Mesothelial cell of epicardium (in vitro differentiated cells): ENCODE results near the gene ACTR3C. TPM values are rescaled to one million over a fixed set of nuclear protein-coding genes. Genes with fewer than 3 reads are reported as not detected.

Source experiments
- DNase-seq, 2 experiments: peaks; one replicate each; pipeline ENCODE4 v3.0.0; 2021; ENCODE audit warnings: low spot score in 2 of 2; ENCODE audit not compliant: unreplicated experiment in 2 of 2
- H3K27ac Mint-ChIP-seq: 2 replicates; pipeline ENCODE4 v1.8.0; 2021; ENCODE audit warnings: mixed read lengths
- H3K27me3 Mint-ChIP-seq: 2 replicates; pipeline ENCODE4 v1.8.0; 2021; ENCODE audit warnings: low read depth, mixed read lengths
- H3K36me3 Mint-ChIP-seq: 2 replicates; pipeline ENCODE4 v1.8.0; 2021; ENCODE audit warnings: mixed read lengths
- H3K4me1 Mint-ChIP-seq: 2 replicates; pipeline ENCODE4 v1.8.0; 2021; ENCODE audit warnings: mixed read lengths
- H3K4me3 Mint-ChIP-seq: 2 replicates; pipeline ENCODE4 v1.8.0; 2021; ENCODE audit warnings: mild to moderate bottlenecking, moderate library complexity, mixed read lengths
- H3K9me3 Mint-ChIP-seq: 2 replicates; pipeline ENCODE4 v1.8.0; 2021; ENCODE audit warnings: mixed read lengths
- total RNA-seq: library from RNA; stranded (reverse); gene quantifications from 3 replicates; pipeline ENCODE4 v1.2.1, GENCODE V29; 2021
- TF ChIP-seq, protein P1 (sequence below): fragments of 200-600 bp; sonication (generic); IDR thresholded peaks from one replicate; pipeline ENCODE4 v1.5.0; 2021; ENCODE audit warnings: antibody characterized with exemption; ENCODE audit not compliant: unreplicated experiment

The ACTR3C gene
- total RNA-seq, 1 donor from 2014 or later, result 0.40 TPM

DNA sequence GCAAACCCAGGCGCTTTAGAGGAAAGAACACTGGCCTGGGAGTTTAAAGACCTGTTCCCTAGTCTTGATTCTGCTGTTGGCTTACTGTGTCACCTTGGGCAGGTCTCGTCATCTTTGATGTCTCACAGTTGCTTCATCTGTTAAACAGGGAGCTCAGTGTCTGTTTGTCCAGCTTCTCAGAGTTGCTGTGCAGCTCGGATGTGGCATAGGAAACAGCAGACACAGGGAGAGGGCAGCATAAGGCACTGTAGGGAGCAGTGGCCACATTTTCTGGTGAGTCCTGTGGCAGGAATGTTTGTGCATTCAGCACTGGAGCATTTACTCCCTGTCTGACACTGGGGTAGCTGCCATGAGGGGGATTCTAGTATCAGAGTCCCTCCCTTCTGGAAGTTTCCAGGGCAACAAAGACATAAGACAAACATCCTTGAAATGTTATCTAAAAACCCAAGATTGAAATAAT lies 47.3 kb upstream of the ACTR3C start:
- Mint-ChIP-seq H3K27ac (peak overlapping the region; percentile 99), H3K4me3 (peak overlapping the region; percentile 96), H3K9me3 (no peaks in the 10 kb centered on the region), H3K4me1 (peaks cover 61% of the 10 kb centered on the region), H3K36me3 (peaks cover 4% of the 10 kb centered on the region), H3K27me3 (no peaks in the 10 kb centered on the region)
- TF ChIP-seq, protein P1, sequence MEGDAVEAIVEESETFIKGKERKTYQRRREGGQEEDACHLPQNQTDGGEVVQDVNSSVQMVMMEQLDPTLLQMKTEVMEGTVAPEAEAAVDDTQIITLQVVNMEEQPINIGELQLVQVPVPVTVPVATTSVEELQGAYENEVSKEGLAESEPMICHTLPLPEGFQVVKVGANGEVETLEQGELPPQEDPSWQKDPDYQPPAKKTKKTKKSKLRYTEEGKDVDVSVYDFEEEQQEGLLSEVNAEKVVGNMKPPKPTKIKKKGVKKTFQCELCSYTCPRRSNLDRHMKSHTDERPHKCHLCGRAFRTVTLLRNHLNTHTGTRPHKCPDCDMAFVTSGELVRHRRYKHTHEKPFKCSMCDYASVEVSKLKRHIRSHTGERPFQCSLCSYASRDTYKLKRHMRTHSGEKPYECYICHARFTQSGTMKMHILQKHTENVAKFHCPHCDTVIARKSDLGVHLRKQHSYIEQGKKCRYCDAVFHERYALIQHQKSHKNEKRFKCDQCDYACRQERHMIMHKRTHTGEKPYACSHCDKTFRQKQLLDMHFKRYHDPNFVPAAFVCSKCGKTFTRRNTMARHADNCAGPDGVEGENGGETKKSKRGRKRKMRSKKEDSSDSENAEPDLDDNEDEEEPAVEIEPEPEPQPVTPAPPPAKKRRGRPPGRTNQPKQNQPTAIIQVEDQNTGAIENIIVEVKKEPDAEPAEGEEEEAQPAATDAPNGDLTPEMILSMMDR, result no peak
- no peak for DNase-seq

- peaks cover 63% of the 10 kb centered on the region for H3K4me1 Mint-ChIP-seq
- H3K27ac Mint-ChIP-seq, result peak overlapping the region; percentile 99
- H3K27me3 Mint-ChIP-seq, result no peaks in the 10 kb centered on the region
- H3K36me3 Mint-ChIP-seq, result peaks cover 4% of the 10 kb centered on the region
- peak overlapping the region; percentile 96 for H3K4me3 Mint-ChIP-seq
- DNase-seq, result no peak
- no peaks in the 10 kb centered on the region for H3K9me3 Mint-ChIP-seq
- TF ChIP-seq, protein P1, result no peak
Observed at GRCh38 chr7:150369748-150370501, 46.6 kb upstream of the ACTR3C start.

DNA sequence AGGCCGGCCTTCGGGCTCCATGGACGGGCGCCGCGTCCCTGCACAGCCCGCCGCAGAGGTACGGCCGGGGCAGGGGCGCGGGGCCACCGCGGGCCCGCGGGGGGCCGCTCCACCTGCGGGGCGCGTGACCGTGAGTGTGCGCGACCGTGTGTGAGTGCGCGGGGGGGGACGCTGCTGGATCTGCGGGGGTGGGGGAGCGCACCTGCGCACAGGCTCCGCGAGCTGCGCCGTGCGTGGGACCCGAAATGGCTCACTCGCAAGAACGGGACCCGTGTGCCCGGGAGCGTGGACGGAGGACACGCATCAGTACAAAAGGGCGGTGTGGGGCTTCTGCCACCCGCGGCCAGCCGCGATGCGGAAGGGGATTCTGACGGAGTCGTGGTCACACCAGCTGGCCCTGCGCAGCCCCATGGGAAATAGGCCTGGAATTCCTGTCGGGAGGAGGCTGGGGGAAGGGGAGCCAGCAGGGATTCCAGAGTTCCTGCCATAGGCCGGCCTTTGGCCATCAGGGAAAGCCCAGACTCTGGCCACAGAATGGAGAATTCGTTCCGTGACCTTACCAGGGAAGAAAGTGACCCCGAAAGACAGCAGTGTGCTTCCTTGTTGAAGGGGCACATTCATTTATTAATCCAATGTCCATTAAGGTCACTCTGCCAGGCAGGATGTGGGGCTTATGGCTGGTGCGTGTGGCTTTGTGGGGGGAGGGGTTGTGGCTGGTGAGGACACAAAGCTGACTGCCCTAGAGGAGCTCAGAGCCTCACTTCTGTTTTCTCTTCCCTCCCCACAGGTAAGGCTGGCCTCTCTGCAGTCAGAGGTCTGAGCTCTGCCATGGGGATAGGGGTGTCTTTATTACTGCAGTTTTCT lies 45.8 kb upstream of the ACTR3C start:
- Mint-ChIP-seq H3K4me3 (peak overlapping the region; percentile 96), H3K9me3 (no peaks in the 10 kb centered on the region), H3K27me3 (no peaks in the 10 kb centered on the region), H3K27ac (peak overlapping the region; percentile 99), H3K36me3 (no peaks in the 10 kb centered on the region), H3K4me1 (peaks cover 56% of the 10 kb centered on the region)
- TF ChIP-seq, protein P1, result no peak
- peak in 1 of 2 experiments; percentile 62 for DNase-seq

- Mint-ChIP-seq H3K4me3 (peak within 1 kb of the TSS; percentile 96), H3K36me3 (no peaks in the 10 kb centered on the region), H3K27me3 (no peaks in the 10 kb centered on the region), H3K4me1 (peaks cover 48% of the 10 kb centered on the region), H3K9me3 (no peaks in the 10 kb centered on the region), H3K27ac (peak within 1 kb of the TSS; percentile 99)
- DNase-seq, result peak; percentile 72 to 83
- TF ChIP-seq, protein P1, result no peak
Observed at GRCh38 chr7:150368096-150368883, 44.9 kb upstream of the ACTR3C start, which contains the start of gene REPIN1. TSS of gene REPIN1 (plus strand) at chr7:150368822. CDS start at chr7:150369712, 890 bp downstream.

DNA sequence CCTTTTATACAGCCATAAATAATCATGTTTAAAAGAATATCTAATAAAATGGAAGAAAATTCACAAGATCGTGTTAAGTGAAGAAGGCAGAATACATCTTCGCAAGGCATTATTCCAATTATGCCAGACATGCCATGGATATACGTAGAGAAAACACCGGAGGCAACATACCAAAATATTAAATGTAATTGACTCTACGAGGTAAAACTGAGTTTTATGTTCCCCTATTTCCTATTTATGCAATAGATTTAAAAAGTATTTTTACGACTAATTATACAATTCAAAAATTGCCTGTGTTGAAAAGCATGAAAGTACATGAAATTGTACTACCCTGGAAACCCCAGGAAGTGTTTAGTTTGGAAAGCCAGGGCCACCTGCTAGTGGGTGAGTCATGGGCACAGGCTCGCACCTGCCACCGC lies 44.3 kb upstream of the ACTR3C start:
- peak overlapping the region; percentile 76 for H3K4me3 Mint-ChIP-seq
- TF ChIP-seq, protein P1, result no peak
- H3K27ac Mint-ChIP-seq, result peak overlapping the region; percentile 97
- no peaks in the 10 kb centered on the region for H3K9me3 Mint-ChIP-seq
- peaks cover 44% of the 10 kb centered on the region for H3K4me1 Mint-ChIP-seq
- H3K36me3 Mint-ChIP-seq, result no peaks in the 10 kb centered on the region
- no peaks in the 10 kb centered on the region for H3K27me3 Mint-ChIP-seq
- DNase-seq, result no peak
